Thoracic aorta (tissue), 2 donors: ENCODE results near the gene ADCY9. TPM values are rescaled to one million over a fixed set of nuclear protein-coding genes. Genes with fewer than 3 reads are reported as not detected.
"Not testable (repeated sequence)": the region's sequence is repeated elsewhere in the genome, so short reads cannot be mapped to it uniquely, and the experiment has no call there.

Experiments used
- ATAC-seq: fragments of 150-250 bp; one replicate; pipeline ENCODE4 v1.8.0; 2017; ENCODE audit warnings: low read depth; ENCODE audit not compliant: insufficient number of reproducible peaks, low FRiP score
- DNase-seq: peaks from one replicate; pipeline ENCODE4 v3.0.0-alpha.2; 2020; ENCODE audit warnings: low spot score
- H3K27ac ChIP-seq, 2 donors: fragments of 200-600 bp; sonication (generic); 1 replicate in 1 of 2; 2 replicates in 1 of 2; pipeline ENCODE4 v1.5.1; 2016; ENCODE audit warnings: mild to moderate bottlenecking in 2 of 2, moderate library complexity in 2 of 2
- H3K27me3 ChIP-seq: fragments of 200-600 bp; sonication (generic); replicated peaks from 2 replicates; pipeline ENCODE4 v1.6.0; 2016; ENCODE audit warnings: mild to moderate bottlenecking; ENCODE audit not compliant: insufficient read depth
- H3K36me3 ChIP-seq: fragments of 200-600 bp; sonication (generic); one replicate; pipeline ENCODE4 v1.5.1; 2016
- H3K4me1 ChIP-seq, 2 donors: fragments of 200-600 bp; sonication (generic); 1 replicate in 1 of 2; 2 replicates in 1 of 2; pipeline versions ENCODE4 v1.5.1 to v1.6.0; 2016; ENCODE audit warnings: low read depth in 2 of 2, mild to moderate bottlenecking in 1 of 2; ENCODE audit not compliant: control insufficient read depth in 1 of 2
- H3K4me3 ChIP-seq: fragments of 200-600 bp; sonication (generic); 2 replicates; pipeline ENCODE4 v1.5.1; 2016; ENCODE audit warnings: mild to moderate bottlenecking
- H3K9me3 ChIP-seq: fragments of 200-600 bp; sonication (generic); 2 replicates; pipeline ENCODE4 v1.5.1; 2016
- total RNA-seq, 2 donors: library from RNA; depleted of rRNA; stranded (reverse); fragments of >200 nt; gene quantifications; one replicate each; pipeline versions ENCODE4 v1.1.0 to v1.2.3, GENCODE V29; 2016
- TF ChIP-seq, protein P1 (sequence below): fragments of 200-600 bp; sonication (generic); IDR thresholded peaks from one replicate; pipeline ENCODE4 v1.5.1; 2019; ENCODE audit warnings: antibody characterized with exemption

The ADCY9 gene
- total RNA-seq, 2 donors from 2014 or later, result 44.1 to 83.8 TPM

GRCh38 chr16:4157376-4157825, 41.2 kb upstream of the ADCY9 start:
- Histone ChIP-seq H3K36me3 (no peaks in the 10 kb centered on the region), H3K27ac (no peak overlapping the region), H3K4me3 (no peak overlapping the region), H3K27me3 (no peaks in the 10 kb centered on the region), H3K4me1 (no peaks in the 10 kb centered on the region), H3K9me3 (no peaks in the 10 kb centered on the region)
- ATAC-seq, result no peak
- TF ChIP-seq, protein P1, sequence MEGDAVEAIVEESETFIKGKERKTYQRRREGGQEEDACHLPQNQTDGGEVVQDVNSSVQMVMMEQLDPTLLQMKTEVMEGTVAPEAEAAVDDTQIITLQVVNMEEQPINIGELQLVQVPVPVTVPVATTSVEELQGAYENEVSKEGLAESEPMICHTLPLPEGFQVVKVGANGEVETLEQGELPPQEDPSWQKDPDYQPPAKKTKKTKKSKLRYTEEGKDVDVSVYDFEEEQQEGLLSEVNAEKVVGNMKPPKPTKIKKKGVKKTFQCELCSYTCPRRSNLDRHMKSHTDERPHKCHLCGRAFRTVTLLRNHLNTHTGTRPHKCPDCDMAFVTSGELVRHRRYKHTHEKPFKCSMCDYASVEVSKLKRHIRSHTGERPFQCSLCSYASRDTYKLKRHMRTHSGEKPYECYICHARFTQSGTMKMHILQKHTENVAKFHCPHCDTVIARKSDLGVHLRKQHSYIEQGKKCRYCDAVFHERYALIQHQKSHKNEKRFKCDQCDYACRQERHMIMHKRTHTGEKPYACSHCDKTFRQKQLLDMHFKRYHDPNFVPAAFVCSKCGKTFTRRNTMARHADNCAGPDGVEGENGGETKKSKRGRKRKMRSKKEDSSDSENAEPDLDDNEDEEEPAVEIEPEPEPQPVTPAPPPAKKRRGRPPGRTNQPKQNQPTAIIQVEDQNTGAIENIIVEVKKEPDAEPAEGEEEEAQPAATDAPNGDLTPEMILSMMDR, result no peak
- no peak for DNase-seq

DNA sequence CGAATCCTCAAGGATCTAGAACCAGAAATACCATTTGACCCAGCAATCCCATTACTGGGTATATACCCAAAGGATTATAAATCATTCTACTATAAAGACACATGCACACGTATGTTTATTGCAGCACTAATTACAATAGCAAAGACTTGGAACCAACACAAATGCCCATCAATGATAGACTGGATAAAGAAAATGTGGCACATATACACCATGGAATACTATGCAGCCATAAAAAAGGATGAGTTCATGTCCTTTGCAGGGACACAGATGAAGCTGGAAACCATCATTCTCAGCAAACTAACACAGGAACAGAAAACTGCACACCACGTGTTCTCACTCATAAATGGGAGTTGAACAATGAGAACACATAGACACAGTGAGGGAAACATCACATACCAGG, 40.3 kb upstream of the ADCY9 start:
- not testable (repeated sequence) for ATAC-seq

DNA sequence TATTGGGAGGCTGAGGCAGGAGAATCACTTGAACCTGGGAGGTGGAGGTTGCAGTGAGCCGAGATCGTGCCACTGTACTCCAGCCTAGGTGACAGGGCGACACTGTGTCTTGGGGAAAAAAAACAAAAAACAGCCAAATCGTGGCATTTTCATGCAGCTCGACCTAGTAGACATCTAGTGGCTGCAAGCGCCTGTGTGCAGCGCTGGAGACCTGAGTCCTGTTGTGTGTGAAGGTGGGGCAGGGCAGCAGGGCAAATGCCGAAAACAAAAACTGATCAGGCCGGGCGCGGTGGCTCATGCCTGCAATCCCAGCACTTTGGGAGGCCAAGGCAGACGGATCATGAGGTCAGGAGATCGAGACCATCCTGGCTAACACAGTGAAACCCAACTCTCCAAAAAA, 37.1 kb upstream of the ADCY9 start:
- not testable (repeated sequence) for H3K36me3 ChIP-seq, H3K4me3 ChIP-seq, H3K27ac ChIP-seq, H3K4me1 ChIP-seq, H3K27me3 ChIP-seq, DNase-seq, ATAC-seq, H3K9me3 ChIP-seq

More for the DNA sequence above, 40.3 kb upstream of the ADCY9 start:
- H3K4me1 ChIP-seq, H3K27me3 ChIP-seq, H3K36me3 ChIP-seq, H3K4me3 ChIP-seq, DNase-seq, H3K27ac ChIP-seq, H3K9me3 ChIP-seq: not testable (repeated sequence)

- Histone ChIP-seq H3K9me3 (no peaks in the 10 kb centered on the region), H3K4me3 (no peak overlapping the region), H3K27ac (no peak overlapping the region), H3K36me3 (no peaks in the 10 kb centered on the region), H3K27me3 (no peaks in the 10 kb centered on the region), H3K4me1 (no peaks in the 10 kb centered on the region)
- ATAC-seq (no peak), DNase-seq (no peak)
- TF ChIP-seq, protein P1, result no peak
Measured at GRCh38 chr16:4152267-4152666, 36.0 kb upstream of the ADCY9 start.

- no peak overlapping the region for H3K4me3 ChIP-seq
- TF ChIP-seq, protein P1, result no peak
- H3K9me3 ChIP-seq, result no peaks in the 10 kb centered on the region
- no peak overlapping the region for H3K27ac ChIP-seq
- H3K36me3 ChIP-seq, result no peaks in the 10 kb centered on the region
- ATAC-seq (no peak), DNase-seq (no peak)
- H3K4me1 ChIP-seq, result no peaks in the 10 kb centered on the region
- no peaks in the 10 kb centered on the region for H3K27me3 ChIP-seq
Measured at GRCh38 chr16:4147236-4147635, 31.0 kb upstream of the ADCY9 start.

DNA sequence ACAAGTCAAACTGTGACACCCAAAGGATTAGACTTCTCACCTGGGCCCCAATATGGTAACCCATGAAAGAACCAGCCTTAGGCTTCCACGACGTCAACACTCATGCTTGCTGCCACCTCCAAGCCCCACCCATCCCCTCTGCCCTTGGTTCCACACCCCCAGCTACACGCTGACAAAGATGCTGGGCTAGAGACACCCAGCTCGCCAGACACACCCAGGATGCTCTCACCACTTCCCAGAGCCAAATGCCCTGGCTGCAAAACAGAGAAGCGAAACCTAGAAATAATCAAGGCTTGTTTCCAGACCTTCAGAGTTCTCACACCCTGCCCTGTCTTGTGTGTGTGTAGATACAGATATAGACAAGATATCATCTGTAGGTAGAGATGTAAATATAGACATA, 26.0 kb upstream of the ADCY9 start:
- ATAC-seq (no peak), DNase-seq (no peak)
- Histone ChIP-seq H3K27ac (no peak overlapping the region), H3K9me3 (no peaks in the 10 kb centered on the region), H3K27me3 (no peaks in the 10 kb centered on the region), H3K4me1 (no peaks in the 10 kb centered on the region), H3K4me3 (no peak overlapping the region), H3K36me3 (no peaks in the 10 kb centered on the region)
- TF ChIP-seq, protein P1, result no peak
